Activated CD4-positive, alpha-beta T cell treated with anti-CD3 and anti-CD28 coated beads for 36 hours (primary cell): ENCODE measurements around the gene ALG14. TPM values are rescaled to one million over a fixed set of nuclear protein-coding genes. Genes with fewer than 3 reads are reported as not detected.

Experiments
- ATAC-seq: fragments of 200-7000 bp; cut with Tn5 transposase; one replicate; pipeline ENCODE4 v1.10.0; 2021; ENCODE audit warnings: mild to moderate bottlenecking, moderate library complexity
- CTCF ChIA-PET: fragments of 350-600 bp; sonication (Branson Sonifier 250); formaldehyde crosslinking; loops from one replicate; lab custom pipeline; 2021; ENCODE audit warnings: antibody characterized with exemption; lab: Charles Lee
- POLR2A ChIA-PET: fragments of 350-600 bp; sonication (Branson Sonifier 250); formaldehyde crosslinking; loops from one replicate; lab custom pipeline; 2021; ENCODE audit warnings: antibody characterized with exemption, inconsistent platforms; lab: Charles Lee
- DNase-seq: peaks from one replicate; pipeline ENCODE4 v3.0.0-alpha.2; 2020
- H3K27ac Mint-ChIP-seq: one replicate; pipeline ENCODE4 v1.8.0; 2021; ENCODE audit warnings: mixed read lengths
- H3K27me3 Mint-ChIP-seq: one replicate; pipeline ENCODE4 v1.8.0; 2021; ENCODE audit warnings: mixed read lengths
- H3K36me3 Mint-ChIP-seq: one replicate; pipeline ENCODE4 v1.8.0; 2021; ENCODE audit warnings: low read depth, mixed read lengths
- H3K4me1 Mint-ChIP-seq: one replicate; pipeline ENCODE4 v1.8.0; 2021; ENCODE audit warnings: mixed read lengths
- H3K4me3 Mint-ChIP-seq: one replicate; pipeline ENCODE4 v1.8.0; 2021; ENCODE audit warnings: mild to moderate bottlenecking, moderate library complexity, mixed read lengths
- H3K9me3 Mint-ChIP-seq: one replicate; pipeline ENCODE4 v1.8.0; 2021; ENCODE audit warnings: low read depth, mixed read lengths
- intact Hi-C, 2 experiments: fragments of 100-400 bp; cut with DNase I in 1 of 2; cut with micrococcal nuclease in 1 of 2; formaldehyde crosslinking; loops; one replicate each; pipeline versions ENCODE4 v1.14.2 to v1.15.1; 2022 to 2024; cut with DNase I, micrococcal nuclease
- total RNA-seq, 2 experiments: library from RNA; stranded (reverse); gene quantifications; one replicate each; pipeline ENCODE4 v1.2.3, GENCODE V29; 2021

The ALG14 gene
- total RNA-seq, 2 experiments from 2014 or later: 5.3 to 7.3 TPM

- Mint-ChIP-seq H3K4me3 (no peak overlapping the region), H3K27me3 (no peaks in the 10 kb centered on the region), H3K4me1 (no peaks in the 10 kb centered on the region), H3K27ac (no peak overlapping the region), H3K36me3 (no peaks in the 10 kb centered on the region), H3K9me3 (no peaks in the 10 kb centered on the region)
- no peak for ATAC-seq
- CTCF ChIA-PET: interaction anchor here (0.7 to 2.8 kb wide), 5 partner anchors 12 to 196 kb away, joined by 3 to 31 read pairs (median 3); no protein-coding TSS in a partner anchor
- no peak for DNase-seq
- intact Hi-C loops: loop anchor here in 1 of 2 experiments (10.0 kb wide), 1 partner anchor 557 kb away; no protein-coding TSS in a partner anchor
- POLR2A ChIA-PET: no interaction called here
These were observed 30.5 kb downstream of the ALG14 start for GRCh38 chr1:95042286-95042685.

DNA sequence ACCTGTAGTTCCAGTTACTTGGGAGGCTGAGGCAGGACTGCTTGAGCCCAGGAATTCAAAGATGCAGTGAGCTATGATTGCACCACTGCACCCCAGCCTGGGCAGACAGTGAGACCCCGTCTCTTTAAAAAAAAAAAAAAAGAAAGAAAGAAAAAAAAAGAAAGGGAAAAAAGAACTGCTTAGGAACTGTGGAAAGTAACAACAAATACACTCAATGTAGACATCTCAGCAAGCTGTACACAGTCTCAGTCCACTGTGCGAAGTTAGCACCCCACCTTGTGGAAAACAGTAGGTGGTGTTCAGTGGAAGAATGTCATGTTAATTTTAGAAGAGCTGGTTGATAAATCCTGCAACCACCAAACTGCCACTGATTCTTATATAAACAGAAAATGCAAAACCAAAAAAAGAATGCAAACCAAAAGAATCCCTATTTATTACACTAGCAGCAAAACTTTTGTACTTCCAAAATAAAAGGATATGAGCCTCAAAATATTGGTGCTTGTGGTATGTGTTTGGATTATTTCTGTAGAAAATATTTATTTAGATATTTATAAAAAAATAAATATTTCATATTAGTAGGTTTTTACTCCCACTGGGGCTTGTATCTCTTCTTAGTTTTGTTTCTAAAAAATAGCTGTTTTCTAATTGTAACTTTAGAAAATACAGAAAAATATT lies 31.1 kb downstream of the ALG14 start:
- intact Hi-C loops: loop anchor here in 1 of 2 experiments (10.0 kb wide), 1 partner anchor 557 kb away; no protein-coding TSS in a partner anchor
- ChIA-PET CTCF (interaction anchor here (0.7 to 2.8 kb wide), 6 partner anchors 11 to 195 kb away, joined by 3 to 31 read pairs (median 4); no protein-coding TSS in a partner anchor), POLR2A (interaction anchor here (0.6 kb wide), 1 partner anchor 193 kb away, joined by 3 read pairs; no protein-coding TSS in a partner anchor)
- no peak overlapping the region for H3K27ac Mint-ChIP-seq
- no peaks in the 10 kb centered on the region for H3K27me3 Mint-ChIP-seq
- ATAC-seq: no peak
- H3K4me3 Mint-ChIP-seq: no peak overlapping the region
- no peaks in the 10 kb centered on the region for H3K9me3 Mint-ChIP-seq
- no peaks in the 10 kb centered on the region for H3K4me1 Mint-ChIP-seq
- no peaks in the 10 kb centered on the region for H3K36me3 Mint-ChIP-seq
- peak; percentile 17 for DNase-seq

DNA sequence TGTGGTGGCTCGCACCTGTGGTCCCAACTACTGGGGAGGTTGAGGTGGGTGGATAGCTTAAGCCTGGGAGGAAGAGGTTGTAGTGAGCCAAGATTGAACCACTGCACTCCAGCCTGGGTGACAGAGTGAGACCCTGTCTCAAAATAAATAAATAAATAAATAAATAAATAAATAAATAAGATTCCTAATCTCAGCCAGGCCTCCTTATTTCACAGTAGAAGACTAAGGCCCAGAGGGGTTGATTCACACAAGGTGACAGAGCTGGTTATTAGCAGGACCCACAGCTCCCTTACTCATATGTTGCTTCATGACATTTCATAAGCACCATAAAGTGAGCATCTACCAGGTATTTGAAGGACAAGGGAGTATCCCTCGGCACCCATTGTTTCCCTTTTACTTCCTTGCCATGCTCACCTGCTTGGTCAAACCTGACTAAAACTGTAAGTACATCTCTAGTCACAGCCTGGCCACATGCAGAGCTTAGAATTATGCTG lies 32.7 kb downstream of the ALG14 start:
- no peaks in the 10 kb centered on the region for H3K36me3 Mint-ChIP-seq
- no peaks in the 10 kb centered on the region for H3K4me1 Mint-ChIP-seq
- ATAC-seq: no peak
- H3K9me3 Mint-ChIP-seq: no peaks in the 10 kb centered on the region
- ChIA-PET CTCF (interaction anchor here (0.7 to 2.8 kb wide), 3 partner anchors 148 to 189 kb away, joined by 3 to 31 read pairs (median 4); no protein-coding TSS in a partner anchor), POLR2A (no interaction called here)
- no peak for DNase-seq
- no peaks in the 10 kb centered on the region for H3K27me3 Mint-ChIP-seq
- no peak overlapping the region for H3K4me3 Mint-ChIP-seq
- intact Hi-C loops: loop anchor here in 1 of 2 experiments (10.0 kb wide), 1 partner anchor 555 kb away; no protein-coding TSS in a partner anchor
- no peak overlapping the region for H3K27ac Mint-ChIP-seq

DNA sequence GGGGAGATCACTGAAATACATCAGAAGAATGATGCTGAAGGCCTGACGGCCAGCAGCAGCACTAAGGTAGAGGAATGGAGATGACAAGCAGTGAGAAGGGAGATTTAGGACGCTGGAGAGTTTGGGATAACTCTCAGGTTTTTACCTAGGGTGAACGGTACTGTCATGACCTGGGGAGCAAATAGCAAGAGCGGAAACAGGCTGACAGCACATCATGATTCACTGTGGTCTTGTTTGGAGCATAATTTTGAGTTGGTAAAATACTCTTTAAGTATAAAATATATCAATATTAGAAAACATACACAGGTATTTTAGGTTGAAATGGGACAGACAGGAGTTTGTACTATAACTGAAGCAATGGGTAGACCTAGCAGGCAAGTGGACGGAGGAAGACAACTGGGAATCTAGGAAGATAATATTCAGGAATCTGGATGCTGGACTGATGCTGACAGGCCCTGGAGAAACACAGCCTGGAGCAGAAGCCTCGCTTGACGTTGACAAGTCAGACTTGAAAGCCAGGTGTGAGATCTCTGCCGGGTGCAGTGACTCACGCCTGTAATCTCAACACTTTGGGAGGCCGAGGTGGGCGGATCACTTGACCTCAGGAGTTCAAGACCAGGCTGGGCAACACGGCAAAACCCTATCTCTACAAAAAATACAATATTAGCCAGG lies 33.3 kb downstream of the ALG14 start:
- CTCF ChIA-PET: interaction anchor here (1.5 to 2.8 kb wide), 2 partner anchors 185 to 188 kb away, joined by 4 to 31 read pairs; no protein-coding TSS in a partner anchor
- Mint-ChIP-seq H3K27ac (no peak overlapping the region), H3K4me3 (no peak overlapping the region), H3K4me1 (no peaks in the 10 kb centered on the region), H3K36me3 (no peaks in the 10 kb centered on the region), H3K27me3 (no peaks in the 10 kb centered on the region), H3K9me3 (no peaks in the 10 kb centered on the region)
- ATAC-seq (no peak), DNase-seq (no peak)
- intact Hi-C loops: loop anchor here in 1 of 2 experiments (10.0 kb wide), 1 partner anchor 555 kb away; no protein-coding TSS in a partner anchor
- POLR2A ChIA-PET: no interaction called here

DNA sequence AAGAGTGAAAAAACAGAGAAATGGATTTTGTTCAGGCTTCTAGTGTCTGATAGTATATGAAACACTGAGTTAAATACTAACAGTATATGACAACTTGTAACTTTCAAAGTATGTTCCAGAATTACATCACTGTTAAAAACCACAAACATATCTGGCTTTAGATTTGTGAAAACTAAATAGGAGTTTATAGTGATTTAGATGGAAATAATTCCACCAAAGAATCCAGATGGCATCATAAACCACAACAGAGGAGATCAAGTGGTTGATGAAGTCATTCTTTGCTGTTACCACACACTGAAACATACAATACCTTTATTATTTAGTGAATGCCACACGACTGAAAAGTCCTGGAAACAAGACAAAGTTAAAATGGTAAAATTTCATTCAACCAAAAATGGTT lies 37.2 kb downstream of the ALG14 start:
- ChIA-PET POLR2A (no interaction called here), CTCF (interaction anchor here (1.1 kb wide), 1 partner anchor 180 kb away, joined by 3 read pairs; no protein-coding TSS in a partner anchor)
- Mint-ChIP-seq H3K36me3 (no peaks in the 10 kb centered on the region), H3K27me3 (no peaks in the 10 kb centered on the region), H3K4me3 (no peak overlapping the region), H3K9me3 (no peaks in the 10 kb centered on the region), H3K27ac (no peak overlapping the region), H3K4me1 (no peaks in the 10 kb centered on the region)
- no peak for DNase-seq
- ATAC-seq: no peak
- intact Hi-C loops: no loop called here

DNA sequence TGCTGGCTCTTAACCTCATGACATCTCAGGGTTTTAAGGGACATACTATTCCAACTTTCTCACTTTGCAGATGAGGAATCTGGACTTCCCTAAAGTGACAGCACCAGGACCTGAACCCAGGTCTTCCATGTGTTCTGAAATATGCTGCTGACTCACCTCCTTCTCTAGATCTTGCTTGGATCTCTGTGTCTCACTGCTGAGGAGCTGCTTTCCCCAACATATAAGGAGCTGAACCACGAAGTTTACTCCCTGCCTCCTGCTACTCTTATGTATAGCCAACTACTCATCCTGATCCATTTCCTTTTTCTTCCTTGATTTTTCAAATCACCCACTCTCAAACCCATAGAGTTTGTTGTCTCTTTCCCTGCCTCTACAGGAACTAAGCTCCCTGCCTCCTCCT lies 38.2 kb downstream of the ALG14 start:
- no peaks in the 10 kb centered on the region for H3K9me3 Mint-ChIP-seq
- no peaks in the 10 kb centered on the region for H3K36me3 Mint-ChIP-seq
- no peaks in the 10 kb centered on the region for H3K4me1 Mint-ChIP-seq
- H3K27me3 Mint-ChIP-seq: no peaks in the 10 kb centered on the region
- ChIA-PET POLR2A (no interaction called here), CTCF (interaction anchor here (0.7 kb wide), 1 partner anchor 23 kb away, joined by 3 read pairs; no protein-coding TSS in a partner anchor)
- H3K4me3 Mint-ChIP-seq: no peak overlapping the region
- intact Hi-C loops: no loop called here
- H3K27ac Mint-ChIP-seq: no peak overlapping the region
- DNase-seq (no peak), ATAC-seq (no peak)

DNA sequence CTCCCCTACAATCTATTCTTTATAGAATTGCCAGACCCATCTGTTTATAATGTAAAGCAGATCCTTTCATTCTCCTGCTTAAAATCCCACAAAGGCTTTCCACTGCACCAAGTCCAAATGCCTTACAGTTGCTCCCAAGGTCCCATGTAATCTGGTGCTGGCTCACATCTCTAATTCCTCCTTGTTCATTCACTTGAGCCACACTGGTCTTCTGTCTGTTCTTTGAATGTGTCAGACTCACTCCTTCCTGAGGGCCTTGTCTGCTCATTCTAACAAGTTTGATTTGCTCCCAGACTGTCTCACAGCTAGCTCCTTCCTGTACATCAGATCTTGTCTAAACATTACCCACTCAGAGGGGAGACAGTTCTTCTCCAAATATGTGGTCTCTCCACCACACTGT lies 38.9 kb downstream of the ALG14 start:
- no peaks in the 10 kb centered on the region for H3K4me1 Mint-ChIP-seq
- ChIA-PET CTCF (interaction anchor here (0.7 to 1.1 kb wide), 3 partner anchors 10 to 22 kb away, joined by 3 read pairs; no protein-coding TSS in a partner anchor), POLR2A (no interaction called here)
- peaks cover 3% of the 10 kb centered on the region for H3K9me3 Mint-ChIP-seq
- H3K27ac Mint-ChIP-seq: no peak overlapping the region
- H3K4me3 Mint-ChIP-seq: no peak overlapping the region
- intact Hi-C loops: no loop called here
- no peaks in the 10 kb centered on the region for H3K27me3 Mint-ChIP-seq
- H3K36me3 Mint-ChIP-seq: no peaks in the 10 kb centered on the region
- DNase-seq (no peak), ATAC-seq (no peak)

DNA sequence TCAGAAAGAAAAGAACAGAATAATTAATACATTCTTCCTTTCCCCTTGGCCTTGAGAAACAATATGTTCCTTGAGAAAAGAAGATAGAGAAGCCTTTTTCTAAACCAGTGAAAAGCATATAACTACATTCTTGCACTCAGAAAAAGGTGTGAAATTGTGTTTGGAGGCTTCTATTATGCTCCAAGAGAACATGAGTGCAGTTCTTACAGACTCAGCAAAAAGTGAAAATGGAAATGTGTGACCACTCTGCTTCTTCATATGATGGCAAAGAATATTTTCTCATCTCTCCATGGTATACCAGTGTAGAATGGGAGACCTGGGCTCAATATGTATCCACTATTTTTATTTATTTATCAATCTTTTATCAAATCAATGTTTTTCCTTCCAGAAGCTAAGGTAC lies 43.2 kb downstream of the ALG14 start:
- POLR2A ChIA-PET: no interaction called here
- CTCF ChIA-PET: interaction anchor here (0.6 to 1.4 kb wide), 5 partner anchors 12 to 340 kb away, joined by 3 to 5 read pairs (median 3); no protein-coding TSS in a partner anchor
- Mint-ChIP-seq H3K4me1 (no peaks in the 10 kb centered on the region), H3K4me3 (no peak overlapping the region), H3K9me3 (peaks cover 3% of the 10 kb centered on the region), H3K27me3 (no peaks in the 10 kb centered on the region), H3K27ac (no peak overlapping the region), H3K36me3 (peaks cover 15% of the 10 kb centered on the region)
- ATAC-seq (no peak), DNase-seq (no peak)
- intact Hi-C loops: no loop called here

GRCh38 chr1:95028954-95029353 lies 43.8 kb downstream of the ALG14 start:
- POLR2A ChIA-PET: no interaction called here
- ATAC-seq (no peak), DNase-seq (no peak)
- Mint-ChIP-seq H3K27ac (no peak overlapping the region), H3K4me3 (no peak overlapping the region), H3K27me3 (no peaks in the 10 kb centered on the region), H3K4me1 (no peaks in the 10 kb centered on the region), H3K9me3 (peaks cover 3% of the 10 kb centered on the region), H3K36me3 (peaks cover 15% of the 10 kb centered on the region)
- CTCF ChIA-PET: interaction anchor here (0.6 to 0.8 kb wide), 2 partner anchors 14 to 340 kb away, joined by 3 to 4 read pairs; no protein-coding TSS in a partner anchor
- intact Hi-C loops: no loop called here

DNA sequence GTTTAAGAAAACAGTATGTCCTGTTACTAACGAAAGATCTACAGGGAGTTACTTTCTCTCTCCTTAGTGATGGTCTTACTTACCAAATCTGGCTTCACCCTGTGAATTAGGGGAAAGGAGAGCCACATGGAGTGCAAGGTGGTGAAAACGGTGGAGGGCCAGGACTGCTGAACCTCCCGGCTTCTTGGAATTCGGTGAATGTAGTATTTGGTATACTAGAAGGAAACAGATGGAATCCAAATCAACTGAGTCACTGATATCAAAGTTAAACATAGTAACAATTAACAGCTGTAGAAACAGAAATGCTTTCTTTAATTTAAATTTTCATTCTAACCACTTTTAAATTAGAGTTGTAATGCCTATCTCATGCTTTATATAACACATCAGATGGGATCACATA lies 45.7 kb downstream of the ALG14 start:
- Mint-ChIP-seq H3K27ac (no peak overlapping the region), H3K27me3 (no peaks in the 10 kb centered on the region), H3K9me3 (peaks cover 3% of the 10 kb centered on the region), H3K4me3 (no peak overlapping the region), H3K4me1 (no peaks in the 10 kb centered on the region), H3K36me3 (peaks cover 15% of the 10 kb centered on the region)
- intact Hi-C loops: no loop called here
- ATAC-seq: no peak
- CTCF ChIA-PET: no interaction called here
- no peak for DNase-seq
- POLR2A ChIA-PET: no interaction called here

DNA sequence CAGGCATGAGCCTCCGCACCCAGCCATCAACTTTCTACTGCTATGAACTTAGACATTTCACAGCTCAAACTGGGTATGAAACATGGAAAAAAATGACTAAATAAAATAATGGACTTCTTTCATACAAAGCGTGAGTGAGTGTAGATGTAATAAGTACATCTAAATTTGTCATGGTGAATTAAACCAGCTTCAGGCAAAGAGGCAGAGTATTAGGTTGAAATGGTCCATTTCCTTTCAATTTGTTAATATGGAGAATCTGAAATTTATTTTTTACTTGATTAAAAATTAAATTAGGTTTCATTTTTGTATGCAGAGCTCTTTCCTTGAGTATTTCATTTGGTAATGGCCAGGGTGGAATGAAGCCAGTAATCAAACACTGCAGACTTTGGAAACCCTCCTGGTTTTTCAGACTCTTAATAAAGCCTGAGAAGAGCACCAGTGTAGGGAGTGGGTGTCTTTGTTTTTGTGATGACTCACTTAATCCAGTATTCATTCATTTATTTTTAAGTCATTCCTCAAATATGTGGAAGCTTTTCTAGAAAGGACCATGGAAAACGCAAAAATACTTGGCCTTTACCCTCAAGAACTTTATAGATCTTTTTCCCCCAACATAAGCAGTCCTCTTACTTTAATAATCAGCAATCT lies 49.2 kb downstream of the ALG14 start:
- H3K36me3 Mint-ChIP-seq: peaks cover 15% of the 10 kb centered on the region

More for the DNA sequence above, 49.2 kb downstream of the ALG14 start:
- ChIA-PET POLR2A (no interaction called here), CTCF (interaction anchor here (1.1 kb wide), 2 partner anchors 20 to 169 kb away, joined by 3 to 6 read pairs; no protein-coding TSS in a partner anchor)
- ATAC-seq (no peak), DNase-seq (no peak)
- Mint-ChIP-seq H3K9me3 (no peaks in the 10 kb centered on the region), H3K4me3 (no peak overlapping the region), H3K27me3 (no peaks in the 10 kb centered on the region), H3K4me1 (no peaks in the 10 kb centered on the region), H3K27ac (no peak overlapping the region)
- intact Hi-C loops: no loop called here
